Measurements from ENCODE around the gene CCR7. TPM values are rescaled to one million over a fixed set of nuclear protein-coding genes. Genes with fewer than 3 reads are reported as not detected.

Gene CCR7
- total RNA-seq, 1 experiment from 2014 or later: 0.57 TPM

GRCh38 chr17:40522250-40522960 is 42.9 kb downstream of the CCR7 start:
- Mint-ChIP-seq H3K4me3 (no peak overlapping the region), H3K27ac (no peak overlapping the region), H3K9me3 (peaks cover 15% of the 10 kb centered on the region), H3K27me3 (ENCODE audit: low read depth) (peaks cover 3% of the 10 kb centered on the region), H3K4me1 (peaks cover 11% of the 10 kb centered on the region), H3K36me3 (peaks cover 14% of the 10 kb centered on the region)
- ChIA-PET CTCF (interaction anchor here (1.1 to 2.7 kb wide), 4 partner anchors 10 to 46 kb away, joined by 3 to 20 read pairs (median 7); no protein-coding TSS in a partner anchor), POLR2A (interaction anchor here (0.8 kb wide), 1 partner anchor 46 kb away, joined by 3 read pairs; no protein-coding TSS in a partner anchor)
- TF ChIP-seq SMAD4 (CRISPR knock-in tag; IDR thresholded peaks at IDR 0.05) (no peak), AFF4 (CRISPR knock-in tag; IDR thresholded peaks at IDR 0.05; ENCODE audit: borderline replicate concordance) (no peak), ZNF281 (CRISPR knock-in tag; IDR thresholded peaks at IDR 0.05) (no peak), HMGXB4 (CRISPR knock-in tag; IDR thresholded peaks at IDR 0.05) (no peak), ZSCAN18 (CRISPR knock-in tag; IDR thresholded peaks at IDR 0.05) (no peak), NR3C1 (CRISPR knock-in tag; conservative IDR thresholded peaks at IDR 0.05; ENCODE audit: low read depth) (no peak), NFYB (CRISPR knock-in tag; conservative IDR thresholded peaks at IDR 0.05; ENCODE audit: low read depth) (no peak), ZBTB43 (CRISPR knock-in tag; IDR thresholded peaks at IDR 0.05) (no peak), ZNF121 (CRISPR knock-in tag; IDR thresholded peaks at IDR 0.05) (no peak), ZNF138 (CRISPR knock-in tag; conservative IDR thresholded peaks at IDR 0.05) (no peak), ZNF396 (CRISPR knock-in tag; IDR thresholded peaks at IDR 0.05; ENCODE audit: borderline replicate concordance) (no peak), OVOL2 (CRISPR knock-in tag; IDR thresholded peaks at IDR 0.05; ENCODE audit: borderline replicate concordance) (no peak)
- no peak for DNase-seq (ENCODE audit: low spot score)
- ATAC-seq: no peak

- Mint-ChIP-seq H3K9me3 (peaks cover 15% of the 10 kb centered on the region), H3K27me3 (ENCODE audit: low read depth) (peaks cover 3% of the 10 kb centered on the region), H3K36me3 (peaks cover 14% of the 10 kb centered on the region), H3K27ac (no peak overlapping the region), H3K4me1 (peaks cover 21% of the 10 kb centered on the region), H3K4me3 (no peak overlapping the region)
- 0 out of 2 replicates have a peak, but pooled peaks have one; percentile 31 for TF ChIP-seq FOXP1 (CRISPR knock-in tag; IDR thresholded peaks at IDR 0.05; ENCODE audit: borderline replicate concordance)
- no peak for TF ChIP-seq NR3C1 (CRISPR knock-in tag; conservative IDR thresholded peaks at IDR 0.05; ENCODE audit: low read depth)
- DNase-seq (ENCODE audit: low spot score) (no peak), ATAC-seq (no peak)
- POLR2A ChIA-PET: no interaction called here
- CTCF ChIA-PET: interaction anchor here (0.6 kb wide), 1 partner anchor 1128 kb away, joined by 3 read pairs; no protein-coding TSS in a partner anchor
Measured at GRCh38 chr17:40520991-40521453, 44.2 kb downstream of the CCR7 start.
